Lower lobe of right lung (tissue), 2 donors: Measurements from ENCODE around the gene ILF3. TPM values are rescaled to one million over a fixed set of nuclear protein-coding genes. Genes with fewer than 3 reads are reported as not detected.
A peak's percentile ranks its signal among the peaks of the same experiment; 100 is the strongest.

ENCODE experiments used
- ATAC-seq, 2 donors: fragments of 200-7000 bp; cut with Tn5 transposase; one replicate each; pipeline ENCODE4 v1.9.1; 2020 to 2022; ENCODE audit warnings: mild to moderate bottlenecking in 2 of 2, moderate library complexity in 2 of 2
- DNase-seq: peaks from one replicate; pipeline ENCODE4 v3.0.0-alpha.2; 2020
- H3K27ac ChIP-seq: fragments of 200-600 bp; one replicate; pipeline ENCODE4 v1.8.0; 2022
- H3K27me3 ChIP-seq: fragments of 200-600 bp; one replicate; pipeline ENCODE4 v1.8.0; 2022; ENCODE audit warnings: low read depth
- H3K36me3 ChIP-seq: fragments of 200-600 bp; one replicate; pipeline ENCODE4 v1.8.0; 2022; ENCODE audit warnings: mild to moderate bottlenecking
- H3K4me1 ChIP-seq: fragments of 200-600 bp; one replicate; pipeline ENCODE4 v1.8.0; 2022
- H3K4me3 ChIP-seq: fragments of 200-600 bp; one replicate; pipeline ENCODE4 v1.8.0; 2022; ENCODE audit warnings: mild to moderate bottlenecking
- H3K9me3 ChIP-seq: fragments of 200-600 bp; one replicate; pipeline ENCODE4 v1.8.0; 2022
- CTCF ChIP-seq: fragments of 200-600 bp; IDR thresholded peaks from one replicate; pipeline ENCODE4 v1.8.0; 2022; ENCODE audit warnings: antibody characterized with exemption, mild to moderate bottlenecking
- intact Hi-C: fragments of 100-400 bp; cut with DNase I; formaldehyde crosslinking; loops from one replicate; pipeline ENCODE4 v1.11.0; 2022
- total RNA-seq: library from RNA; stranded (reverse); fragmentation: NEBNext Ultra II Directional; extraction: Animal tissue kit (Norgen Biotek cat#: 25700); gene quantifications from one replicate; pipeline ENCODE4 v1.2.1, GENCODE V29; 2021
- donor health status: DM: no; HTN: yes; CAD: no; lungs with severe emphysema.

Gene ILF3
- total RNA-seq, 1 donor from 2014 or later: 175 TPM

DNA sequence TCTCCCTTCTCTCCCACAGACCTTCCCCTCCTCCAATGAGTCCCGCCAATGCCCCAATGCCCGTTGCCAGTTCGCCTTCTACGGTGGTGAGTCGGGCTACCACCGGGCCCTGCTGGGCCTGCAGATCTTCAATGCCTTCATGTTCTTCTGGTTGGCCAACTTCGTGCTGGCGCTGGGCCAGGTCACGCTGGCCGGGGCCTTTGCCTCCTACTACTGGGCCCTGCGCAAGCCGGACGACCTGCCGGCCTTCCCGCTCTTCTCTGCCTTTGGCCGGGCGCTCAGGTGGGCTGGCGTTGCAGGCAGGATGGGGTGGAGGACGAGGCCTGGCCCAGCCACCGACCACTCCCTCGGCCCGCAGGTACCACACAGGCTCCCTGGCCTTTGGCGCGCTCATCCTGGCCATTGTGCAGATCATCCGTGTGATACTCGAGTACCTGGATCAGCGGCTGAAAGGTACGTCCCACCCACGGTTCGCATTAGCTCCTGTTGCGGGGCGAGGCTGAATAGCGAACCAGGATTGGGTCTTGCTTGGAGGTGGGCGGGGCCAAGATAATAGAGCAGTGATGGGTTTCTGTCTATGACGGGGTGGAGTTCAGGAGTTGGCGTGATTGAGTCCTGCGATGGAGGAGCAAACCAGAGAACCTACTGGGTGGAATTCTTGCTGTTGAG lies 17.7 kb upstream of the ILF3 start:
- ATAC-seq (no peak), DNase-seq (no peak)
- Histone ChIP-seq H3K4me1 (peaks cover 22% of the 10 kb centered on the region), H3K27me3 (no peaks in the 10 kb centered on the region), H3K36me3 (peaks cover 96% of the 10 kb centered on the region), H3K9me3 (no peaks in the 10 kb centered on the region), H3K4me3 (no peak overlapping the region), H3K27ac (no peak overlapping the region)
- TF ChIP-seq CTCF: no peak
- intact Hi-C loops: no loop called here

GRCh38 chr19:10637894-10638293 lies 16.3 kb upstream of the ILF3 start:
- H3K27me3 ChIP-seq: no peaks in the 10 kb centered on the region
- H3K36me3 ChIP-seq: peaks cover 97% of the 10 kb centered on the region
- peaks cover 23% of the 10 kb centered on the region for H3K4me1 ChIP-seq
- no peak for TF ChIP-seq CTCF
- ATAC-seq (peak in 1 of 2 donors; percentile 20), DNase-seq (no peak)
- intact Hi-C loops: no loop called here
- no peaks in the 10 kb centered on the region for H3K9me3 ChIP-seq
- H3K27ac ChIP-seq: no peak overlapping the region
- no peak overlapping the region for H3K4me3 ChIP-seq

DNA sequence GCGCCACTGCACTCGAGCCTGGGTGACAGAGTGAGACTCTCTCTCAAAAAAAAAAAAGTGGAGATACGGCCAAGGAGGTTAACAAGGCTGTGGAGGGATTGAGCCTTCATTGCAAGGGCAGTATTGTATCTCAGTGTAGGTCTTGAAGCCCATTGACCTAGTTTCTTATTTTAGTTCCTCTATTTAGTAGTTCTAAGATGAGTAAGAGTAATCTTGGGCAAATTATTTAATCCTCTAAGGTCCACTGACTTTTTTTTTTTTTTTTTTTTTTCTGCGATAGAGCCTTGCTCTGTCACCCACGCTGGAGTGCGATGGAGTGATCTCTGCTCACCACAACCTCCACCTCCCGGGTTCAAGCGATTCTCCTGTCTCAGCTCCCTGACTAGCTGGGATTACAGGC lies 14.3 kb upstream of the ILF3 start:
- peak overlapping the region; percentile 49 for H3K27ac ChIP-seq
- ATAC-seq: peak; percentile 66 to 67

GRCh38 chr19:10640361-10640760 lies 13.8 kb upstream of the ILF3 start:
- Histone ChIP-seq H3K9me3 (no peaks in the 10 kb centered on the region), H3K4me1 (peaks cover 45% of the 10 kb centered on the region), H3K27ac (no peak overlapping the region), H3K27me3 (no peaks in the 10 kb centered on the region), H3K4me3 (no peak overlapping the region), H3K36me3 (peaks cover 91% of the 10 kb centered on the region)
- TF ChIP-seq CTCF: no peak
- DNase-seq (no peak), ATAC-seq (no peak)
- intact Hi-C loops: loop anchor here (10.0 kb wide), 1 partner anchor 56 kb away; the partner anchor contains the start of gene AP1M2

More for the DNA sequence above, 14.3 kb upstream of the ILF3 start:
- peaks cover 42% of the 10 kb centered on the region for H3K4me1 ChIP-seq
- intact Hi-C loops: loop anchor here (10.0 kb wide), 1 partner anchor 55 kb away; the partner anchor contains the start of gene AP1M2
- peaks cover 96% of the 10 kb centered on the region for H3K36me3 ChIP-seq
- no peaks in the 10 kb centered on the region for H3K27me3 ChIP-seq
- TF ChIP-seq CTCF: no peak
- H3K4me3 ChIP-seq: no peak overlapping the region
- no peaks in the 10 kb centered on the region for H3K9me3 ChIP-seq
- DNase-seq: no peak

DNA sequence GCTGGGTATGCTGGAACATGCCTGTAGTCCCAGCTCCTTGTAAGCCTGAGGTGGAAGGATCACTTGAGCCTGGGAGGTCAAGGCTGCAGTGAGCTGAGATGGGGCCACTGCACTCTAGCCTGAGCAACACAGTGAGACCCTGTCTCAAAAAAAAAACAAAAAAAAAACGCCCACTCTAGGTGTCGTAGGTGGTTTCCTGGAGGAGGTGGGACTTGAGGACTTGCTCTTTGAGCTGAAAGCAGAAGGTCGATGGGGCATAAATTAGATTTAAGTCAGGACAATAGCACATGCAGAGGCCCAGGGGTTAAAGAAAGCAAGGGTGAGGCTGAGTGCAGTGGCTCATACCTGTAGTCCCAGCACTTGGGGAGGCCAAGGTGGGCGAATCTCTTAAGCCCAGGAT lies 12.9 kb upstream of the ILF3 start:
- no peak overlapping the region for H3K4me3 ChIP-seq
- H3K4me1 ChIP-seq: peaks cover 45% of the 10 kb centered on the region
- intact Hi-C loops: loop anchor here (10.0 kb wide), 1 partner anchor 56 kb away; the partner anchor contains the start of gene AP1M2
- no peaks in the 10 kb centered on the region for H3K27me3 ChIP-seq
- H3K9me3 ChIP-seq: no peaks in the 10 kb centered on the region
- H3K36me3 ChIP-seq: peaks cover 82% of the 10 kb centered on the region
- no peak overlapping the region for H3K27ac ChIP-seq
- DNase-seq: no peak
- no peak for TF ChIP-seq CTCF
- ATAC-seq: no peak
